Activated naive CD8-positive, alpha-beta T cell (primary cell): ENCODE data around the gene SPATS2L.

Experiments used
- H3K27ac Mint-ChIP-seq: one replicate; pipeline ENCODE4 v1.8.0; 2021; ENCODE audit warnings: mixed read lengths
- H3K27me3 Mint-ChIP-seq: one replicate; pipeline ENCODE4 v1.8.0; 2021; ENCODE audit warnings: mixed read lengths
- H3K36me3 Mint-ChIP-seq: one replicate; pipeline ENCODE4 v1.8.0; 2021; ENCODE audit warnings: mixed read lengths
- H3K4me1 Mint-ChIP-seq: one replicate; pipeline ENCODE4 v1.8.0; 2021; ENCODE audit warnings: low read depth, mixed read lengths
- H3K4me3 Mint-ChIP-seq: one replicate; pipeline ENCODE4 v1.8.0; 2021; ENCODE audit warnings: mild to moderate bottlenecking, mixed read lengths
- H3K9me3 Mint-ChIP-seq: one replicate; pipeline ENCODE4 v1.8.0; 2021; ENCODE audit warnings: low read depth, mixed read lengths

The SPATS2L gene

GRCh38 chr2:200428961-200429665, 122.6 kb downstream of the SPATS2L start:
- H3K9me3 Mint-ChIP-seq: no peaks in the 10 kb centered on the region
- H3K4me1 Mint-ChIP-seq: peaks cover 5% of the 10 kb centered on the region
- H3K4me3 Mint-ChIP-seq: no peak overlapping the region
- no peak overlapping the region for H3K27ac Mint-ChIP-seq
- no peaks in the 10 kb centered on the region for H3K27me3 Mint-ChIP-seq
- no peaks in the 10 kb centered on the region for H3K36me3 Mint-ChIP-seq

GRCh38 chr2:200430017-200430416, 123.5 kb downstream of the SPATS2L start:
- H3K9me3 Mint-ChIP-seq: no peaks in the 10 kb centered on the region
- no peaks in the 10 kb centered on the region for H3K27me3 Mint-ChIP-seq
- H3K27ac Mint-ChIP-seq: no peak overlapping the region
- no peak overlapping the region for H3K4me3 Mint-ChIP-seq
- peaks cover 5% of the 10 kb centered on the region for H3K4me1 Mint-ChIP-seq
- no peaks in the 10 kb centered on the region for H3K36me3 Mint-ChIP-seq

GRCh38 chr2:200431996-200432705, 125.7 kb downstream of the SPATS2L start:
- Mint-ChIP-seq H3K4me3 (no peak overlapping the region), H3K27me3 (no peaks in the 10 kb centered on the region), H3K9me3 (peaks cover 6% of the 10 kb centered on the region), H3K27ac (no peak overlapping the region), H3K36me3 (peaks cover 6% of the 10 kb centered on the region), H3K4me1 (no peaks in the 10 kb centered on the region)

- Mint-ChIP-seq H3K4me1 (no peaks in the 10 kb centered on the region), H3K36me3 (peaks cover 8% of the 10 kb centered on the region), H3K4me3 (no peak overlapping the region), H3K27me3 (no peaks in the 10 kb centered on the region), H3K9me3 (peaks cover 6% of the 10 kb centered on the region), H3K27ac (no peak overlapping the region)
Measured at GRCh38 chr2:200435379-200435778, 128.9 kb downstream of the SPATS2L start.

DNA sequence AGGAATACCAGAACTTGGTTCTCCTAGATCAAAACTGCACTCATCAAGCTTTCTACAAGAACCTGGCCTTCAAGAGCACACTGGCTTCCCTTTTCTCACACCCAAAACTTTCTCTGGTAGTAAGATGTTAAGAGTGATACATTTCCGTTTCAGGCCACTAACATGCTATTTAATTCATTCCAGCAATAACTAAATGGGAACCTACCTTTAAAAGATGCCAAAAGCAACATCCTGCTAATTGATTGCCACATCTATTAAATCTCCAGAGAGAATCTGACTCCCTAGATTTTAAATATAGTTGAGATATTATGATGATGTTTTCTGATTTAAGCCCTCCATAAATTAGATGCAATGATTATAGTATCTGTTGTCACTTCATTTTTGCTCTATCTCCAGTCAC, 131.8 kb downstream of the SPATS2L start:
- Mint-ChIP-seq H3K36me3 (peaks cover 8% of the 10 kb centered on the region), H3K27ac (no peak overlapping the region), H3K4me3 (no peak overlapping the region), H3K4me1 (no peaks in the 10 kb centered on the region), H3K9me3 (peaks cover 6% of the 10 kb centered on the region), H3K27me3 (no peaks in the 10 kb centered on the region)

DNA sequence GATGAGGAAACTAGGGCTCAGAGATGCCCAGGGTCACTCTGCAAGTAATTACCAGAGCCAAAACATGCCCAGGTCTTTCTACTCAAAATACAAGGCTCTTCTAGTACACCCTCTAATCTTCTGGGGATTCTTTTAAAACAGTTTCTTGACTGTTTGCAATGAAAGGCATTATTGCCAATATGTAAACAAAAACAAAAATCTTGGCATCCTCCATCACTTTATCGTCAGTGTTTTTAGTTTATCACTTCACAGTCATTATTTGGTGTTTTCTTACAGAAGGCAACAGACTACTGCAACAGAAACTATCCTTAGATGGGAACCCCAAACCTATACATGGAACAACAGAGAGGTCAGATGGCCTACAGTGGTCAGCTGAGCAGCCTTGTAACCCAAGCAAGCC, 132.4 kb downstream of the SPATS2L start:
- peaks cover 8% of the 10 kb centered on the region for H3K36me3 Mint-ChIP-seq
- no peak overlapping the region for H3K27ac Mint-ChIP-seq
- H3K9me3 Mint-ChIP-seq: peaks cover 6% of the 10 kb centered on the region
- H3K27me3 Mint-ChIP-seq: no peaks in the 10 kb centered on the region
- H3K4me3 Mint-ChIP-seq: no peak overlapping the region
- H3K4me1 Mint-ChIP-seq: no peaks in the 10 kb centered on the region

GRCh38 chr2:200439981-200440380, 133.5 kb downstream of the SPATS2L start:
- Mint-ChIP-seq H3K27ac (no peak overlapping the region), H3K9me3 (peaks cover 6% of the 10 kb centered on the region), H3K36me3 (peaks cover 8% of the 10 kb centered on the region), H3K4me1 (no peaks in the 10 kb centered on the region), H3K4me3 (no peak overlapping the region), H3K27me3 (no peaks in the 10 kb centered on the region)

GRCh38 chr2:200442471-200442870, 136.0 kb downstream of the SPATS2L start:
- peaks cover 2% of the 10 kb centered on the region for H3K36me3 Mint-ChIP-seq
- H3K27ac Mint-ChIP-seq: no peak overlapping the region
- H3K4me1 Mint-ChIP-seq: no peaks in the 10 kb centered on the region
- no peak overlapping the region for H3K4me3 Mint-ChIP-seq
- no peaks in the 10 kb centered on the region for H3K27me3 Mint-ChIP-seq
- no peaks in the 10 kb centered on the region for H3K9me3 Mint-ChIP-seq

DNA sequence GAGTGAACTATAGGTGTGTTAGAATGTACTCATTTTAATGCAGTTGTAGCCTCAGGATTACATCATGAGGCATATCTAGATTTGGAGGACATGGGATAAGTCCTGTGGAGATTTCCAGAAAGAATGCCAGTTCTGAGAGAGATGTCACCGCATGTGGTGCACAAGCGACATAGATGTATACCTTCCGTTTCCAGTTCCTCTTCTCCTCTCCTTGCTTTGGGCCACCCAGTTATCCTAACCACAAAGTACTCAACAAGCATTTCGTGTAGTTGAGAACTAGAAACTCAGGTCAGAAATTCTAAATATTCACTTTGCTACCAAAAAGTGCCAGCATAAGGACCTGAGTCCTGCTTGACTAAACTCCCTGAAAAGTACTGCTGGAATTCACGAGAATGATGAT, 136.9 kb downstream of the SPATS2L start:
- H3K27me3 Mint-ChIP-seq: no peaks in the 10 kb centered on the region
- H3K27ac Mint-ChIP-seq: no peak overlapping the region
- H3K4me1 Mint-ChIP-seq: no peaks in the 10 kb centered on the region
- no peak overlapping the region for H3K4me3 Mint-ChIP-seq
- no peaks in the 10 kb centered on the region for H3K9me3 Mint-ChIP-seq
- H3K36me3 Mint-ChIP-seq: peaks cover 2% of the 10 kb centered on the region

DNA sequence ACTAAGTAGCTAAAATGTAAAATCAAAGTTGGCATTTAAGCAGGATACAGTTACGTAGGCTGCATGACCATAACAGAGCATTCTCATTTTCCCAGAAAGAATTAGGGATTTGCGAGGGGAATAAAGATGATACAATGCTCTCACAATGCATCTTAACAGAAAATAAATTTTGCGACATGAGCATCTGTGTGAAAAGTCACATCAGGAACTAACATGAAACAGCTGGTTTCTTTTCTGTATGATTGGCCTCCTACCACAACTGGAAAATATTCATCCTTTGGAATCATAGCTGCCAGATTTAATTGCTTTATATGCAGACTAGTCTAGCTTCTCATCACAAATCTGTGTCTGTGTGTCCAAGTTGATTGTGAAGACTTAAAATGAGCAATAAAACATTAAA, 137.4 kb downstream of the SPATS2L start:
- no peaks in the 10 kb centered on the region for H3K4me1 Mint-ChIP-seq
- H3K9me3 Mint-ChIP-seq: no peaks in the 10 kb centered on the region
- H3K4me3 Mint-ChIP-seq: no peak overlapping the region
- H3K36me3 Mint-ChIP-seq: peaks cover 2% of the 10 kb centered on the region
- no peaks in the 10 kb centered on the region for H3K27me3 Mint-ChIP-seq
- H3K27ac Mint-ChIP-seq: no peak overlapping the region

DNA sequence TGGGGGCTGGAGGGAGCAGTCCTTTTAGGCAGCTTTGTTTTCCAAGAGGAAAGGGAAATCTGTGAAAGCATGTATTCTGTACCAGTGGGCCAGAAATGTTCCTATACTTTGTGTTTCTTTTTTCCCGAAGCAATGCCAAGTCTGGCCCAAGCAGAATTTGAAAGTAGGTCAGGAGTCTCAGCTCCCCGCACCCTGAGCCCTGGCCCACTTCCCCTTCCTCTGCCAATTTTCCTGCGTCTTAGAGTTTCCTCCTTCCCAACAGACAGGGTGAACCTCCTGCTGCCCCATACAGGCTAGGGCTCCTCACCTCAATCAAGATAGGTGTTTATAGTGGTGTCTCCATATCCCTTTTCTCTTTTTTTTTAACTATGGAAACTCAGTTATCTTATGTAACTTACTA, 138.0 kb downstream of the SPATS2L start:
- Mint-ChIP-seq H3K4me1 (no peaks in the 10 kb centered on the region), H3K9me3 (no peaks in the 10 kb centered on the region), H3K4me3 (no peak overlapping the region), H3K36me3 (peaks cover 2% of the 10 kb centered on the region), H3K27me3 (no peaks in the 10 kb centered on the region), H3K27ac (no peak overlapping the region)

- Mint-ChIP-seq H3K4me1 (no peaks in the 10 kb centered on the region), H3K27ac (no peak overlapping the region), H3K9me3 (no peaks in the 10 kb centered on the region), H3K27me3 (no peaks in the 10 kb centered on the region), H3K36me3 (no peaks in the 10 kb centered on the region), H3K4me3 (no peak overlapping the region)
Measured at GRCh38 chr2:200445284-200445683, 138.8 kb downstream of the SPATS2L start.

- Mint-ChIP-seq H3K4me3 (no peak overlapping the region), H3K27me3 (no peaks in the 10 kb centered on the region), H3K36me3 (peaks cover 5% of the 10 kb centered on the region), H3K27ac (no peak overlapping the region), H3K4me1 (no peaks in the 10 kb centered on the region), H3K9me3 (no peaks in the 10 kb centered on the region)
Measured at GRCh38 chr2:200446612-200447011, 140.1 kb downstream of the SPATS2L start.

DNA sequence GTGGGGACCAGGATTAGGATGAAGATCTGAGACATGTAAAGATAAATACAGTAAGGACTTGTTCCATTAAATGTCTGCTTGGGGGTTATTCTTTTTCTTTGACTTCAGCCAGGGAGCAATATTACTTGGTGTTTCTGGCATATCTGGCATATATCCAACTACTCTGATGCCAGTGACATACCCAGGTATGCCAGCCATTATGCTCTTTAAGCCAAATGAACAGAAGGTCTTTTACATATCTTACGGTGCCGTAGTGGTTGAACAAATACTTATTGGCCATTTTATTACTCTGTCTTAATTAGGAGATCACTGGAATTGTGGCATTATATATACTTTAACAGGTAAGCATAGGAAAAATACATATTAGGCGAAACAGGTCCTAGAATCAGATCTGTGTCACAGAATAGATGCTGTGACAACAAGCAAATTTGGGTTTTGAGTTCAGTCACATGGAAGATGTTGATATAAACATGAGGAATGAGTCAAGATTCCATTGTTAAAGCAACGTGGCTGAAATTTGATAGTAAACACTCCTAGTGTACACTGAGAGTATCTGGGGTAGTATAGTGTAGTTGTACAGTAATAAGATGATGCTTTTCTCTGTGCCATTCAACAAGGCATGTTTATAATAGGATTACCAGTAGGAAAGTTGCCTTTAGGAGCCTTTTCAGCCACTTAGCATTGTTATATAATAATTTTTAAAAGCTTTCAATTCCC, 140.8 kb downstream of the SPATS2L start:
- Mint-ChIP-seq H3K9me3 (no peaks in the 10 kb centered on the region), H3K27ac (no peak overlapping the region), H3K4me1 (no peaks in the 10 kb centered on the region), H3K27me3 (no peaks in the 10 kb centered on the region), H3K36me3 (peaks cover 5% of the 10 kb centered on the region), H3K4me3 (no peak overlapping the region)

GRCh38 chr2:200448455-200448854, 142.0 kb downstream of the SPATS2L start:
- Mint-ChIP-seq H3K4me3 (no peak overlapping the region), H3K9me3 (no peaks in the 10 kb centered on the region), H3K36me3 (peaks cover 5% of the 10 kb centered on the region), H3K27ac (no peak overlapping the region), H3K4me1 (no peaks in the 10 kb centered on the region), H3K27me3 (no peaks in the 10 kb centered on the region)
